Natural killer cell (primary cell): ENCODE measurements around the gene ZNF839. TPM values are rescaled to one million over a fixed set of nuclear protein-coding genes. Genes with fewer than 3 reads are reported as not detected.

Experiments
- ATAC-seq, 3 donors: fragments of 150-1000 bp in 2 of 3; fragments of 200-7000 bp in 1 of 3; cut with Tn5 transposase; 1 replicate in 1 of 3; 2 replicates in 2 of 3; pipeline ENCODE4 v1.10.0; 2021; ENCODE audit warnings: mild to moderate bottlenecking in 2 of 3, moderate library complexity in 2 of 3
- DNase-seq, 2 donors: peaks; one replicate each; pipeline versions ENCODE4 v3.0.0 to v3.0.0-alpha.2; 2013 to 2021; ENCODE audit warnings: mixed read lengths in 1 of 2
- H3K27ac ChIP-seq: one replicate; pipeline ENCODE4 v1.5.1; 2013; ENCODE audit warnings: mild to moderate bottlenecking, low read length
- H3K27me3 ChIP-seq: one replicate; pipeline ENCODE4 v1.6.1; 2013; ENCODE audit warnings: low read length; ENCODE audit not compliant: control insufficient read depth, insufficient read depth
- H3K36me3 ChIP-seq: one replicate; pipeline ENCODE4 v1.6.1; 2013; ENCODE audit warnings: low read length; ENCODE audit not compliant: control insufficient read depth, insufficient read depth
- H3K4me1 ChIP-seq: one replicate; pipeline ENCODE4 v1.6.1; 2013; ENCODE audit warnings: low read length; ENCODE audit not compliant: control insufficient read depth, insufficient read depth
- H3K4me3 ChIP-seq: one replicate; pipeline ENCODE4 v1.5.1; 2013; ENCODE audit warnings: low read length
- H3K9me3 ChIP-seq: one replicate; pipeline ENCODE4 v1.6.1; 2013; ENCODE audit warnings: low read length; ENCODE audit not compliant: control insufficient read depth, insufficient read depth
- H3K27ac Mint-ChIP-seq, 2 donors: one replicate each; pipeline ENCODE4 v1.8.0; 2022; ENCODE audit warnings: mild to moderate bottlenecking in 2 of 2, mixed read lengths in 2 of 2, moderate library complexity in 1 of 2
- H3K27me3 Mint-ChIP-seq, 2 donors: one replicate each; pipeline ENCODE4 v1.8.0; 2022; ENCODE audit warnings: low read depth in 2 of 2, mixed read lengths in 2 of 2
- H3K36me3 Mint-ChIP-seq: one replicate; pipeline ENCODE4 v1.8.0; 2022; ENCODE audit warnings: mixed read lengths
- H3K4me1 Mint-ChIP-seq, 2 donors: one replicate each; pipeline ENCODE4 v1.8.0; 2022; ENCODE audit warnings: mixed read lengths in 2 of 2
- H3K4me3 Mint-ChIP-seq: one replicate; pipeline ENCODE4 v1.8.0; 2022; ENCODE audit warnings: mild to moderate bottlenecking, moderate library complexity, mixed read lengths
- H3K9me3 Mint-ChIP-seq, 2 donors: one replicate each; pipeline ENCODE4 v1.8.0; 2022; ENCODE audit warnings: mixed read lengths in 2 of 2
- CTCF ChIP-seq: fragments of 200-600 bp; IDR thresholded peaks from one replicate; pipeline ENCODE4 v1.8.0; 2022; ENCODE audit warnings: antibody characterized with exemption
- WGBS: methylation state at CpG from one replicate; pipeline ENCODE4 v1.1.7; 2013; ENCODE audit warnings: missing lambda C conversion rate; ENCODE audit not compliant: insufficient coverage; 5-methylcytosine and 5-hydroxymethylcytosine counted together
- intact Hi-C: fragments of 100-400 bp; cut with micrococcal nuclease; formaldehyde crosslinking; loops from one replicate; pipeline ENCODE4 v1.14.2; 2022
- total RNA-seq, 4 donors: library from RNA; stranded (reverse); fragments of 120-200 nt in 1 of 4; gene quantifications; one replicate each; pipeline versions ENCODE4 v1.2.3 to v1.2.4, GENCODE V29; 2013 to 2022

ZNF839 gene
- total RNA-seq, 3 donors from 2014 or later (not counting 1 experiment from before 2014, with no cell fraction given): 13.3 to 20.4 (median 18.1) TPM

- Mint-ChIP-seq H3K4me3 (peak overlapping the region; percentile 75), H3K27me3 (peaks cover 9 to 17% of the 10 kb centered on the region in 2 donors), H3K27ac (peak overlapping the region; percentile 7 to 97), H3K36me3 (no peaks in the 10 kb centered on the region), H3K9me3 (no peaks in the 10 kb centered on the region), H3K4me1 (peaks cover 7 to 16% of the 10 kb centered on the region in 2 donors)
- Histone ChIP-seq H3K4me3 (no peak overlapping the region), H3K27ac (no peak overlapping the region), H3K36me3 (no peaks in the 10 kb centered on the region), H3K27me3 (no peaks in the 10 kb centered on the region), H3K4me1 (peaks cover 10% of the 10 kb centered on the region), H3K9me3 (no peaks in the 10 kb centered on the region)
- no peak for TF ChIP-seq CTCF
- intact Hi-C loops: no loop called here
- no peak for ATAC-seq
- no peak for DNase-seq
- WGBS: 100% methylated on average over 2 of the region's 3 CpGs
These were observed 15.9 kb upstream of the ZNF839 start for GRCh38 chr14:102303664-102304063.

- ATAC-seq: peak; percentile 89 to 95 (median 93)
- H3K36me3 Mint-ChIP-seq: no peaks in the 10 kb centered on the region
- peak within 1 kb of the TSS; percentile 97 to 99 for H3K27ac Mint-ChIP-seq
- H3K4me1 Mint-ChIP-seq: peaks cover 7 to 11% of the 10 kb centered on the region in 2 donors
- intact Hi-C loops: no loop called here
- Histone ChIP-seq H3K27me3 (no peaks in the 10 kb centered on the region), H3K27ac (peak within 1 kb of the TSS; percentile 75), H3K9me3 (no peaks in the 10 kb centered on the region), H3K4me1 (peaks cover 10% of the 10 kb centered on the region), H3K4me3 (peak within 1 kb of the TSS; percentile 63), H3K36me3 (no peaks in the 10 kb centered on the region)
- no peaks in the 10 kb centered on the region for H3K9me3 Mint-ChIP-seq
- peak; percentile 98 to 99 for DNase-seq
- no peak for TF ChIP-seq CTCF
- peaks cover 9 to 17% of the 10 kb centered on the region in 2 donors for H3K27me3 Mint-ChIP-seq
- WGBS: under 1% methylated on average over 53 of the region's 53 CpGs
- peak within 1 kb of the TSS; percentile 97 for H3K4me3 Mint-ChIP-seq
These were observed 14.7 kb upstream of the ZNF839 start, which contains the start of gene MOK for GRCh38 chr14:102304611-102305506. Gene MOK (minus strand): TSS chr14:102305164. CDS start chr14:102304968, 196 bp downstream.

GRCh38 chr14:102314242-102315011 is 5.1 kb upstream of the ZNF839 start:
- peak; percentile 98 for TF ChIP-seq CTCF
- ATAC-seq (peak; percentile 78 to 85 (median 79)), DNase-seq (peak; percentile 78 to 90)
- Histone ChIP-seq H3K27ac (peak overlapping the region; percentile 4), H3K9me3 (no peaks in the 10 kb centered on the region), H3K4me1 (peaks cover 46% of the 10 kb centered on the region), H3K4me3 (peak overlapping the region; percentile 53), H3K27me3 (no peaks in the 10 kb centered on the region), H3K36me3 (no peaks in the 10 kb centered on the region)
- Mint-ChIP-seq H3K4me3 (peak overlapping the region; percentile 97), H3K27me3 (no peaks in the 10 kb centered on the region), H3K27ac (peak overlapping the region; percentile 85 to 86), H3K36me3 (no peaks in the 10 kb centered on the region), H3K4me1 (peaks cover 43 to 48% of the 10 kb centered on the region in 2 donors), H3K9me3 (no peaks in the 10 kb centered on the region)
- WGBS: 4% methylated on average over 51 of the region's 52 CpGs
- intact Hi-C loops: loop anchor here (1.0 to 5.0 kb wide), 5 partner anchors 79 to 367 kb away; partner anchors contain the start of genes DYNC1H1 and WDR20
